GM23338 (cell line): Measurements from ENCODE around the gene DNAH17. TPM values are rescaled to one million over a fixed set of nuclear protein-coding genes. Genes with fewer than 3 reads are reported as not detected.

ENCODE experiments used
- ATAC-seq: fragments of 200-7000 bp; cut with Tn5 transposase; 3 replicates; pipeline ENCODE4 v1.9.1; 2020
- DNase-seq: peaks from one replicate; pipeline ENCODE4 v3.0.0-alpha.2; 2015; ENCODE audit warnings: low spot score
- H2AFZ ChIP-seq: fragments of 200-600 bp; sonication (generic); 2 replicates; pipeline ENCODE4 v1.8.0; 2016; ENCODE audit warnings: antibody characterized with exemption, mild to moderate bottlenecking, moderate library complexity
- H3F3A ChIP-seq: fragments of 200-600 bp; sonication (generic); replicated peaks from 2 replicates; pipeline ENCODE4 v1.8.0; 2017; ENCODE audit warnings: antibody characterized with exemption, mixed run types, low read depth
- H3K27ac ChIP-seq: fragments of 200-600 bp; sonication (generic); 2 replicates; pipeline ENCODE4 v1.6.1; 2016; ENCODE audit warnings: low read depth
- H3K27me3 ChIP-seq: fragments of 200-600 bp; sonication (generic); 2 replicates; pipeline ENCODE4 v1.8.0; 2016; ENCODE audit warnings: mild to moderate bottlenecking, mixed run types, moderate library complexity; ENCODE audit not compliant: insufficient read depth
- H3K36me3 ChIP-seq: fragments of 200-600 bp; sonication (generic); 2 replicates; pipeline ENCODE4 v1.8.0; 2016; ENCODE audit warnings: mild to moderate bottlenecking; ENCODE audit not compliant: insufficient read depth
- H3K4me1 ChIP-seq: fragments of 200-600 bp; sonication (generic); 2 replicates; pipeline ENCODE4 v1.8.0; 2016; ENCODE audit warnings: mild to moderate bottlenecking, moderate library complexity; ENCODE audit not compliant: insufficient read depth
- H3K4me2 ChIP-seq: fragments of 200-600 bp; sonication (generic); 2 replicates; pipeline ENCODE4 v1.7.1; 2017; ENCODE audit warnings: mixed run types
- H3K4me3 ChIP-seq: fragments of 200-600 bp; sonication (generic); 2 replicates; pipeline ENCODE4 v1.6.1; 2016; ENCODE audit warnings: mixed run types
- H3K79me2 ChIP-seq: fragments of 200-600 bp; sonication (generic); replicated peaks from 2 replicates; pipeline ENCODE4 v1.8.0; 2017; ENCODE audit warnings: mild to moderate bottlenecking; ENCODE audit not compliant: insufficient read depth
- H3K9me2 ChIP-seq: fragments of 200-600 bp; sonication (generic); 2 replicates; pipeline ENCODE4 v1.8.0; 2017; ENCODE audit not compliant: insufficient read depth
- H4K20me1 ChIP-seq: fragments of 200-600 bp; sonication (generic); replicated peaks from 2 replicates; pipeline ENCODE4 v1.8.0; 2017; ENCODE audit warnings: mild to moderate bottlenecking; ENCODE audit not compliant: insufficient read depth
- H3K27ac Mint-ChIP-seq: 2 replicates; pipeline ENCODE4 v1.8.0; 2020; ENCODE audit warnings: inconsistent platforms, mild to moderate bottlenecking, moderate library complexity, mixed read lengths
- H3K27me3 Mint-ChIP-seq: 3 replicates; pipeline ENCODE4 v1.8.0; 2022; ENCODE audit warnings: low read depth, mild to moderate bottlenecking, moderate library complexity, mixed read lengths, inconsistent platforms; ENCODE audit not compliant: insufficient read depth, poor library complexity
- H3K36me3 Mint-ChIP-seq: 3 replicates; pipeline ENCODE4 v1.8.0; 2021; ENCODE audit warnings: low read depth, mild to moderate bottlenecking, inconsistent platforms, moderate library complexity, mixed read lengths
- H3K4me1 Mint-ChIP-seq: 3 replicates; pipeline ENCODE4 v1.8.0; 2020; ENCODE audit warnings: mild to moderate bottlenecking, inconsistent platforms, mixed read lengths
- H3K4me3 Mint-ChIP-seq: 3 replicates; pipeline ENCODE4 v1.8.0; 2021; ENCODE audit warnings: moderate library complexity, mild to moderate bottlenecking, inconsistent platforms, mixed read lengths
- H3K9me3 Mint-ChIP-seq: 3 replicates; pipeline ENCODE4 v1.8.0; 2020; ENCODE audit warnings: moderate library complexity, mild to moderate bottlenecking, inconsistent platforms, mixed read lengths
- CREB1 ChIP-seq: fragments of 250-450 bp; sonication (Bioruptor Pico); IDR thresholded peaks from 2 replicates; pipeline ENCODE4 v1.5.0; 2020; ENCODE audit warnings: low read depth, mild to moderate bottlenecking, moderate library complexity
- EZH2 ChIP-seq: fragments of 200-600 bp; sonication (generic); IDR thresholded peaks from one replicate; pipeline ENCODE4 v1.8.0; 2017; ENCODE audit warnings: antibody characterized with exemption, mild to moderate bottlenecking, low read depth; ENCODE audit not compliant: unreplicated experiment
- EZH2phosphoT487 ChIP-seq: fragments of 200-600 bp; sonication (generic); IDR thresholded peaks from one replicate; pipeline ENCODE4 v1.8.1; 2018; ENCODE audit warnings: antibody characterized with exemption; ENCODE audit not compliant: unreplicated experiment
- JUNB ChIP-seq: IDR thresholded peaks from one replicate; pipeline ENCODE4 v1.6.1; 2016; ENCODE audit warnings: antibody characterized with exemption; ENCODE audit not compliant: unreplicated experiment
- NANOG ChIP-seq: IDR thresholded peaks from 2 replicates; pipeline ENCODE4 v1.6.1; 2016; ENCODE audit warnings: antibody characterized with exemption, borderline replicate concordance
- POLR2AphosphoS5 ChIP-seq: IDR thresholded peaks from 2 replicates; pipeline ENCODE4 v1.6.1; 2016; ENCODE audit warnings: antibody characterized with exemption, low read depth
- STAT1 ChIP-seq: IDR thresholded peaks from one replicate; pipeline ENCODE4 v1.6.1; 2016; ENCODE audit warnings: antibody characterized with exemption; ENCODE audit not compliant: unreplicated experiment
- ZNF114 ChIP-seq: fragments of 250-450 bp; sonication (Bioruptor Pico); IDR thresholded peaks from 2 replicates; pipeline ENCODE4 v1.5.0; 2020; ENCODE audit warnings: mild to moderate bottlenecking, moderate library complexity
- ZNF331 ChIP-seq: fragments of 250-450 bp; sonication (Bioruptor Pico); IDR thresholded peaks from 2 replicates; pipeline ENCODE4 v1.5.0; 2020; ENCODE audit warnings: low read depth, mild to moderate bottlenecking, moderate library complexity
- ZNF462 ChIP-seq: fragments of 250-450 bp; sonication (Bioruptor Pico); IDR thresholded peaks from 2 replicates; pipeline ENCODE4 v1.5.0; 2020; ENCODE audit warnings: mild to moderate bottlenecking, moderate library complexity
- polyA plus RNA-seq: library from polyadenylated mRNA; unstranded; fragments of >200 nt; fragmentation: Nextera tagmentation; extraction: Ambion mirVana; gene quantifications from 2 replicates; pipeline ENCODE4 v1.2.1, GENCODE V29; 2016
- total RNA-seq: library from RNA; depleted of rRNA; stranded (reverse); fragments of >200 nt; shearing (Covaris generic); gene quantifications from 2 replicates; pipeline ENCODE4 v1.2.3, GENCODE V29; 2014

Gene DNAH17
- total and polyA plus RNA-seq, 2 experiments from 2014 or later: 0.59 to 2.0 TPM

GRCh38 chr17:78391843-78392242 lies 185.4 kb downstream of the DNAH17 start (continued):
- TF ChIP-seq ZNF462 (CRISPR knock-in tag) (no peak), EZH2phosphoT487 (no peak), ZNF331 (CRISPR knock-in tag) (no peak), EZH2 (no peak), ZNF114 (CRISPR knock-in tag) (no peak), JUNB (no peak), STAT1 (no peak), CREB1 (no peak), POLR2AphosphoS5 (no peak)

- Histone ChIP-seq H3F3A (0 out of 2 replicates have a peak, but pooled peaks cover 3% of the 10 kb centered on the region), H3K36me3 (peaks cover 12% of the 10 kb centered on the region; the same call in 1 of the 2 replicates), H3K9me2 (no peaks in the 10 kb centered on the region), H3K27ac (no peak overlapping the region), H3K4me2 (no peak overlapping the region), H2AFZ (no peak overlapping the region), H3K4me1 (peaks cover 19% of the 10 kb centered on the region), H4K20me1 (peaks cover 61% of the 10 kb centered on the region), H3K27me3 (no peaks in the 10 kb centered on the region), H3K79me2 (peaks cover 100% of the 10 kb centered on the region), H3K4me3 (no peak overlapping the region)
- no peaks in the 10 kb centered on the region; the same call in 2 of the 3 replicates for H3K9me3 Mint-ChIP-seq
- ATAC-seq: no peak
- peaks cover 38% of the 10 kb centered on the region for H3K4me1 Mint-ChIP-seq
- peaks cover 27% of the 10 kb centered on the region for H3K36me3 Mint-ChIP-seq
- peaks cover 11% of the 10 kb centered on the region for H3K27me3 Mint-ChIP-seq
- H3K4me3 Mint-ChIP-seq: no peak overlapping the region
- H3K27ac Mint-ChIP-seq: no peak overlapping the region
- no peak for DNase-seq
- TF ChIP-seq STAT1 (no peak), POLR2AphosphoS5 (no peak), EZH2 (no peak), JUNB (no peak), ZNF462 (CRISPR knock-in tag) (no peak), EZH2phosphoT487 (no peak), NANOG (no peak)
Observed at GRCh38 chr17:78391051-78391431, 186.2 kb downstream of the DNAH17 start.
